Tongue (tissue), 2 donors: ENCODE results near the gene C7orf57. TPM values are rescaled to one million over a fixed set of nuclear protein-coding genes. Genes with fewer than 3 reads are reported as not detected.
"Not testable (repeated sequence)": the region's sequence is repeated elsewhere in the genome, so short reads cannot be mapped to it uniquely, and the experiment has no call there.

Experiments
- DNase-seq: peaks from one replicate; pipeline ENCODE4 v3.0.0-alpha.2; 2015
- total RNA-seq: library from RNA; depleted of rRNA; stranded (reverse); fragments of >200 nt; gene quantifications from one replicate; pipeline ENCODE4 v1.2.3, GENCODE V29; 2014

C7orf57 gene
- not detected for total RNA-seq

DNA sequence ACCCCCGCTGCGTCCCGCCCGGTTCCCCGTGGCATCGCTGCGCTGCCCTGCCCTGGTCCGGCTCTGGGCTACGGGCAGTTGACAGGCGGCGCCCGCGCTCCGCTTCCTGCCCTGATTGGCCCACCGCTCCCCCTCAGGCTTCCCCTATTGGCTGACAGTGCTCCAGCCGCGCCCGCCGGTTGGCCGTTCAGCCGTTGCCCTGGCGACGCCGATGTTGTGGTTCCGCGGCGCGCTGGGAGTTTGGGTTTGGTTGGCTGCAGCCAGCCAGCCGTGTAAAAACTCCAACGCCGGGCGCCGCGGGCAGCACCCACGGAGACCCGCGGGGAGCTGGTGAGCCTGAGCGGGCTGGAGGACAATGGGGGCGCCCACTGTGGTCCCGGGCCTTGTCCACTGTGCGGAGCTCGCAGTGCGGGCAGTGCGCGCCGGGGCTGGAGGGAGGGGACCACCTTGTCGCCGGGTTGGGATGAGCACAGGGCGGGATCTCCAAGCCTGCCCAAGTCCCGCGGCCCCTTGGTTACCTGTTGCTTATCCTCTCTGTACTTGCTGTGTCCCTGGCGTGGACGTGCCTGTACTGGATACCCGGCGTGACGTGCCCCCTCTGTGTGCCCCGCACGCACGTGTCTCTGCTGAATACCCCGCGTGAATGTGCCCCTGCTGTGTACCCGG, at the start of gene C7orf57:
Gene C7orf57, plus strand, starts transcription at position 243 of the 666 bp plus-strand sequence. CDS start 766 bp downstream, outside the sequence.
- peak; percentile 93 for DNase-seq

GRCh38 chr7:47988496-47989386, 46.6 kb upstream of the C7orf57 start:
- DNase-seq, result no peak

DNA sequence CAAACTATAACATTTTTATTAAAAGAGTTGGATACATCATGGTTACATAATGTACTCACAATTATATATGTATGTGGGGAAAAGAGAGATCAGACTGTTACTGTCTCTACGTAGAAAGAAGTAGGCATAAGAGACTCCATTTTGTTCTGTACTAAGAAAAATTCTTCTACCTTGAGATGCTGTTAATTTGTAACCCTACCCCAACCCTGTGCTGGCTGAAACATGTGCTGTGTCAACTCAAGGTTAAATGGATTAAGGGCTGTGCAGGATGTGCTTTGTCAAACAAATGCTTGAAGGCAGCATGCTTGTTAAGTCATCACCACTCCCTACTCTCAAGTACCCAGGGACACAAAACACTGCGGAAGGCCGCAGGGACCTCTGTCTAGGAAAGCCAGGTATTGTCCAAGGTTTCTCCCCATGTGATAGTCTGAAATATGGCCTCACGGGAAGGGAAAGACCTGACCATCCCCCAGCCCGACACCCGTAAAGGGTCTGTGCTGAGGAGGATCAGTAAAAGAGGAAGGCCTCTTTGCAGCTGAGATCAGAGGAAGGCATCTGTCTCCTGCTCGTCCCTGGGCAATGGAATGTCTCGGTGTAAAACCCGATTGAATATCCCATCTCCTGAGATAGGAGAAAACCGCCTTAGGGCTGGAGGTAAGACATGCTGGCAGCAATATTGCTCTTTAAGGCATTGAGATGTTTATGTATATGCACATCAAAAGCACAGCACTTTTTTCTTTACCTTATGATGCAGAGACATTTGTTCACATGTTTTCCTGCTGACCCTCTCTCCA, 45.5 kb upstream of the C7orf57 start:
- DNase-seq, result peak; percentile 41

GRCh38 chr7:47990592-47990991, 44.8 kb upstream of the C7orf57 start:
- DNase-seq, result no peak

DNA sequence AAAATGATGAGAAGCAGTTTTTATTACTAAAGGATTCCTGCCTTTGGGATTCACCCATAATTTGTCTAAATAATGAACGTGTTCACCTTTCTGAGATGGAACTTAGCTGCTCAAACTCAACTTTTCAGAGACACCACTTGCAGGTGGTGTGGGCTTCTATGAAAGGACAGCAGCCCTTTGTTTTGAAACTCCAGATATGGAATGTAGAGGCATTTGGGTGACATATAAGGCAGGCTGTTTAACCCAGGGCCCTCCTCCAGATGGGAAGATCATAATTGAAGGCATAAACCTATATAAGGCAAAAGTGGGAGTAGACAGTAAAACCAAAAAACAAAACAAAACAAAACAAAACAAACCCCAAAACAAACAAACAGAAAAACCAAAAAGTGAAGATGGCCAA, 44.1 kb upstream of the C7orf57 start:
- no peak for DNase-seq

DNA sequence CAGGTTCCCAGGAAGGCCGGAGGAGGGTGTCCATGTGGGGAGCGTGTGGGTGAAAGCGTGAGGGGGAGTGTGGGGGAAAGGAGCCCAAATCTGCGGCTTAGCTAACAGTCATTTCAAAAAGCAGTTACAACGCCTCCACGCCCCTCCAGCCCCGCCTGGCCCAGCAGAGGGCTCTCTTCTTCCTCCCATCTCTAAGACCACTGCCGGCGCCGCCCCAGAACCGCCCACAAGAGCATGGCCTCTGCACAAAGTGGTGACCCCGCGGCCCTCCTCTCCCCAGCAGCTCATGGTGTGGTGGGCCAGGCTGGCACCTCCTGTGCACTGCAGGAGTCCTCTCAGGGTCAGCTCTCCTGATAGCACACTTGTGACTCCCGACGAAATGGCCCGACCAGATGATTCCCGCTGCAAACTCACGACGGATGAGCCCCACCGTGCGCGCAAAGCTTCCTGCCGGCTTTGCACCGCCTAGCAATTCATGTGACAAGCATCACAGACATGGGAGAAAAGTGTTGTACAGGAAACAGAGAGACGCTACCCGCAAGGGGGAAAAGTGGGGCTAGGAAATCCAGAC, 43.5 kb upstream of the C7orf57 start:
- DNase-seq, result peak; percentile 89

DNA sequence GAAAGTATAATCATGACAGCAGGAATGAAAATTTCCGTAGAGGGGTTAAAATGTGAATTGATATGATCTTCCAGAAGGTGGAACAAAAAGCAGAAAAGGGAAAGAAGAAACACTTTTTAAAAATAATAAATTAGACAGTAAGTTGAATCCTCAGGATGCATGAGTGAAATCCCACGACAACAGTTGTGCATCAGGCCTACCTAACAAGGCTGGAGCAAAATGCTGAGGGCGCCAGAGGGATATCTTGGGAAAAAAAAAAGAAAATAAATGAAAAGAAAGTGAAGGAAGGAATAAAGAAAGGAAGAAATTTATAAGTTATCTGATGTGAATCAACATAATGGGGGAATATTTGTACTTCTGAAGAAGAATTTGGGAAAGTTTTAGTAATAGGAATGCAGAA, 42.9 kb upstream of the C7orf57 start:
- DNase-seq, result no peak

- no peak for DNase-seq
Measured at GRCh38 chr7:47999413-47999812, 35.9 kb upstream of the C7orf57 start.

GRCh38 chr7:48000164-48000563, 35.2 kb upstream of the C7orf57 start:
- not testable (repeated sequence) for DNase-seq

DNA sequence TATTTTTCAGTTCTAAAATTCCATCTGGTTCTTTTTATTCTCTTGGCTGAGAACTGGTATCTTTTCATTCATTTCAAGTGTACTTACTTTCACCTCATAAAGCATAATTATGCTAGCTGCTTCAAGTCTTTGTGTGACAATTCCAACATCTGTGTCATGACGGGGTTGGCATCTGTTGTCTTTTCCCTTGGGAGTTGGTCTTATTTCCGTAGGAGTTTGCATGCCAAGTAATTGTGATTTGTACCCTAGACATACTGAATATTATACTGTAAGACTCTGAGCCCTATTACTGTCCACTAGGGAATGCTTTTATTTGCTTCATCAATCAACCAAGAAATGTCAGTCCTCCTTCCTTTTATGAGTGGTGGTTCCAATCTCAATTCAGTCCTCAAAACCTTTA, 31.3 kb upstream of the C7orf57 start:
- DNase-seq, result peak; percentile 30

GRCh38 chr7:48004638-48005037, 30.7 kb upstream of the C7orf57 start:
- no peak for DNase-seq

DNA sequence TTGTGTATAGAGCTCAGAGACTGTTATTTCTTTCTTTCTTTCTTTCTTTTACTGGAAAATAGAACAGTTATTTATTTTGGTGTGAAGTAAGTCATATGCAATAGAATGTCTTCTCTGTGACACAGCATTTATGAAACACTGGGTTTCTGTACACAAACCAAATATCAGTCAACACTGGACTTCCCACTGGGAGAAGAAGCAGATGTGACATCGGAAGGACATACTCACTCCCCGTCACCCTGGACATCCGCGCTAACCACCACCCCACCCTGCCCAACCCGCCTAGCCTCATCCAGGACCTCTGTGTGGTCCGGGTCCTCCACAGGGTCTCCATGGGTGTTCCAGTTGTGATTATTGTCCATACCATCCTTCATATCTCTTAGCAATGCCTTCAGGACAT, 28.5 kb upstream of the C7orf57 start:
- no peak for DNase-seq

DNA sequence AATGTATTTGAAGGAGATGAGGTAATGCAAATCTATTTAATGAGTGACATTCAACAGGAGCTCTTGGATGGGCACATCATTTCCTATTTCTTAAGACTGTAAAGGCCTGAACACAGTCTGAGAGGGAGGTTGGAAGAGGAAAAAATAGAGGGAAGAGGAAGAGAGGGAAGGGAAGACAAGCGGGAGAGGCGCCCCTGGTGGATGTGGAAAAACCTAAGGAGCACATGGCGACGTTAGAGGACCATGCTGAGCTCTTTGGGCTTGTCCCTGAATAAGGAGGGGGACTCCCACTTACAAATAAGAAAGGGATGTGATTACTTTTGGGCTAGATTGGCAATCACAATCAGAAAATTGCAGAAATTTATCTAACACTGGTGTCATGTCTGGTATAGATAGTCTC, 26.1 kb upstream of the C7orf57 start:
- no peak for DNase-seq

DNA sequence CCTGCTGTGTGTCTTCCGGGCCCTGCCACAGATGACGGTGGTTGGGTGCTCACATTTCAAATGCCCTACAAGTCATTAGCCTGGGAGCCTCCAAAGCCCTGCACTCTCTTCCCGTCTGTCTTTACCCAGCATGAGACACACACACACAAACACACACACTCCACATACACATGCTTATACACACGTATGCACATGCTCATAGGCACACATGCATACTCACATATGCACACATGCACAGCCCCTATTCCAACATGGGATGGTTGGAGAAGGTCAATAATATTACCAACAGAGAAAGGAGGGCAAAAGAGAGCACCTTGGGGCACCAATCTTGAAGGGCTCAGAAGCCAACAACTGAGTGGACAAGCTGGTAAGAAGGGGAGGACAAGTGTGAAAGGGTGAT, 25.4 kb upstream of the C7orf57 start:
- no peak for DNase-seq

GRCh38 chr7:48011323-48011722, 24.0 kb upstream of the C7orf57 start:
- no peak for DNase-seq

- DNase-seq, result peak; percentile 39
Measured at GRCh38 chr7:48011951-48012350, 23.4 kb upstream of the C7orf57 start.

GRCh38 chr7:48016641-48017040, 18.7 kb upstream of the C7orf57 start:
- DNase-seq, result no peak

DNA sequence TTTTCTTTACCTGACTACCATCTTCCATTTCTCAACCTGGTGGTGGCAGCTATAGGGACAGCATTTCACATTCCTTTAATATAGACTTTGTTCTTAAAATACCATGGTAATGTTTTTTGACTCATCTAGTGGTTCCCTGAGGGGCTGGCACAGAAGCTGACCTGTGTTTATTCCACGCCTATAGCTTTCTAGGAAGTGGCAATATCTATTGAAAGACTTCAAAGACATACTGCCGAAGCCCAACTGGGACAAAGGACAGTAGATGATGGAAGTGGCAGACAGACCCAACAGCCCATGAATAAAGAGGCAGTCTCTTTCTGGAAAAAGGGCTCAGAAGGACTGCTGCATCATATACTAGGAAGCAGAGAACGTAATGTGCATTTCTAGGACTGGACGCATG, 17.7 kb upstream of the C7orf57 start:
- no peak for DNase-seq

- DNase-seq, result no peak
Measured at GRCh38 chr7:48025624-48026023, 9.7 kb upstream of the C7orf57 start.

- no peak for DNase-seq
Measured at GRCh38 chr7:48028938-48029337, 6.4 kb upstream of the C7orf57 start, which contains the start of gene SUN3. TSS of gene SUN3 (minus strand) at chr7:48029107. CDS start at chr7:48028938, 169 bp downstream.

DNA sequence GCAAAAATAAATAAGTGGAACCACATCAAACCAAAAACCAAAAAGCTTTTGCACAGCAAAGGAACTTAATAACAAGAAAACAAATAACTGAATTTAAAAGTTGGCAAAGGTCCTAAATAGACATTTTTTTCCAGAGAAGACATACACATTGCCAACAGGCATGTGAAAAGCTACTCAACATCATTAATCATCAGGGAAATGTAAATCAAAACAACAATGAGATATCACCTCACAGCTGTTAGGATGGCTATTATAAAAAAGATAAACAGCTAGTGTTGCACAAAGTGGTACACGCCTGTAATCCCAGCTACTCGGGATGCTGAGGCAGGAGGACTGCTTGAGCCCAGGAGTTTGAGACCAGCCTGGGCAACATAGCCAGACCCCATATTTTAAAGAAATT, 4.2 kb upstream of the C7orf57 start:
- DNase-seq, result no peak

- no peak for DNase-seq
Measured at GRCh38 chr7:48033922-48034321, 1.4 kb upstream of the C7orf57 start.
